ENCODE measurements around the gene CT45A9. TPM values are rescaled to one million over a fixed set of nuclear protein-coding genes. Genes with fewer than 3 reads are reported as not detected.

The CT45A9 gene
- polyA plus RNA-seq, 3 donors, result not detected

- Mint-ChIP-seq H3K9me3 (peaks cover 0 to 3% (median 0%) of the 10 kb centered on the region in 7 donors), H3K4me3 (no peak overlapping the region), H3K36me3 (no peaks in the 10 kb centered on the region), H3K27me3 (ENCODE audit: low read depth in 3 of 3) (peaks cover 0 to 3% (median 0%) of the 10 kb centered on the region in 3 donors), H3K27ac (no peak overlapping the region), H3K4me1 (no peaks in the 10 kb centered on the region)
- no peak for TF ChIP-seq CTCF (IDR thresholded peaks at IDR 0.05)
- DNase-seq, result no peak
- Histone ChIP-seq H3K4me1 (ENCODE audit: control insufficient read depth in 1 of 2, insufficient read depth in 2 of 2, low read length in 2 of 2) (no peaks in the 10 kb centered on the region), H3K4me3 (replicated peaks in 1 of 3; ENCODE audit: low read depth in 2 of 3, low read length in 3 of 3) (no peak overlapping the region), H2AFZ (ENCODE audit: insufficient read depth, low read depth, low read length, poor library complexity, severe bottlenecking) (no peak overlapping the region), H3K36me3 (replicated peaks in 1 of 2; ENCODE audit: control insufficient read depth in 1 of 2, insufficient read depth in 2 of 2, low read length in 2 of 2) (no peaks in the 10 kb centered on the region), H3K4me2 (replicated peaks; ENCODE audit: extremely low read depth, low read length, poor library complexity, severe bottlenecking) (no peak overlapping the region), H3K79me2 (ENCODE audit: insufficient read depth, low read length) (no peaks in the 10 kb centered on the region), H3K9ac (ENCODE audit: insufficient read depth, low read length, poor library complexity, severe bottlenecking) (no peak overlapping the region), H3K27me3 (ENCODE audit: control insufficient read depth in 2 of 2, insufficient read depth in 2 of 2, low read length in 2 of 2) (peaks cover 0 to 2% of the 10 kb centered on the region in 2 donors), H4K20me1 (ENCODE audit: insufficient read depth, low read length) (no peaks in the 10 kb centered on the region), H3K9me3 (replicated peaks in 1 of 2; ENCODE audit: control insufficient read depth in 1 of 2, insufficient read depth in 1 of 2, low read length in 2 of 2) (no peaks in the 10 kb centered on the region), H3K27ac (ENCODE audit: low read depth in 1 of 2, low read length in 2 of 2) (no peak overlapping the region)
- no CpG with 5 or more reads among the region's 5 CpGs for WGBS (ENCODE audit: insufficient coverage)
- intact Hi-C loops (cut with micrococcal nuclease), result no loop called here
Measured at GRCh38 chrX:135910251-135910650, 38.6 kb upstream of the CT45A9 start.

- Mint-ChIP-seq H3K27ac (peak within 1 kb of the TSS in 1 of 7 donors; percentile 41), H3K36me3 (no peaks in the 10 kb centered on the region), H3K4me3 (no peak within 1 kb of the TSS), H3K27me3 (ENCODE audit: low read depth in 3 of 3) (peaks cover 0 to 3% (median 0%) of the 10 kb centered on the region in 3 donors), H3K9me3 (peaks cover 5 to 17% (median 8%) of the 10 kb centered on the region in 7 donors), H3K4me1 (no peaks in the 10 kb centered on the region)
- TF ChIP-seq CTCF (IDR thresholded peaks at IDR 0.05), result no peak
- Histone ChIP-seq H4K20me1 (ENCODE audit: insufficient read depth, low read length) (no peaks in the 10 kb centered on the region), H3K9me3 (replicated peaks in 1 of 2; ENCODE audit: control insufficient read depth in 1 of 2, insufficient read depth in 1 of 2, low read length in 2 of 2) (peaks cover 0 to 11% of the 10 kb centered on the region in 2 donors), H3K36me3 (replicated peaks in 1 of 2; ENCODE audit: control insufficient read depth in 1 of 2, insufficient read depth in 2 of 2, low read length in 2 of 2) (no peaks in the 10 kb centered on the region), H3K27me3 (ENCODE audit: control insufficient read depth in 2 of 2, insufficient read depth in 2 of 2, low read length in 2 of 2) (no peaks in the 10 kb centered on the region), H2AFZ (ENCODE audit: insufficient read depth, low read depth, low read length, poor library complexity, severe bottlenecking) (no peak within 1 kb of the TSS), H3K4me2 (replicated peaks; ENCODE audit: extremely low read depth, low read length, poor library complexity, severe bottlenecking) (no peak within 1 kb of the TSS), H3K27ac (ENCODE audit: low read depth in 1 of 2, low read length in 2 of 2) (no peak within 1 kb of the TSS), H3K79me2 (ENCODE audit: insufficient read depth, low read length) (no peaks in the 10 kb centered on the region), H3K9ac (ENCODE audit: insufficient read depth, low read length, poor library complexity, severe bottlenecking) (no peak within 1 kb of the TSS), H3K4me1 (ENCODE audit: control insufficient read depth in 1 of 2, insufficient read depth in 2 of 2, low read length in 2 of 2) (no peaks in the 10 kb centered on the region), H3K4me3 (replicated peaks in 1 of 3; ENCODE audit: low read depth in 2 of 3, low read length in 3 of 3) (no peak within 1 kb of the TSS)
- intact Hi-C loops (cut with micrococcal nuclease), result no loop called here
- no peak for DNase-seq
- 100% methylated on average over 6 of the region's 22 CpGs for WGBS (ENCODE audit: insufficient coverage)
Measured at GRCh38 chrX:135893294-135893817, 21.7 kb upstream of the CT45A9 start, which contains the start of the genes CT45A10 and SAGE1. CT45A10 (minus strand) TSS chrX:135893444; CDS start chrX:135885344, 8,100 bp downstream. SAGE1 (plus strand) TSS chrX:135893716; CDS start chrX:135896243, 2,527 bp downstream.

All from CD14-positive monocyte (primary cell).